CD4-positive, alpha-beta T cell (primary cell): Measurements from ENCODE around the gene AMDHD1. TPM values are rescaled to one million over a fixed set of nuclear protein-coding genes. Genes with fewer than 3 reads are reported as not detected.

ENCODE experiments used
- ATAC-seq: fragments of 200-7000 bp; cut with Tn5 transposase; one replicate; pipeline ENCODE4 v1.10.0; 2022; ENCODE audit warnings: mild to moderate bottlenecking; ENCODE audit not compliant: poor library complexity
- CTCF ChIA-PET: fragments of 350-600 bp; sonication (Branson Sonifier 250); formaldehyde crosslinking; loops from one replicate; lab custom pipeline; 2021; ENCODE audit warnings: antibody characterized with exemption, inconsistent platforms; lab: Charles Lee
- POLR2A ChIA-PET: fragments of 350-600 bp; sonication (Branson Sonifier 250); formaldehyde crosslinking; loops from one replicate; lab custom pipeline; 2021; ENCODE audit warnings: antibody characterized with exemption, inconsistent platforms; lab: Charles Lee
- DNase-seq, 14 experiments: peaks; one replicate each; pipeline ENCODE4 v3.0.0-alpha.2; 2013 to 2020; ENCODE audit warnings: mixed read lengths in 2 of 14
- H3K27ac ChIP-seq, 2 donors: one replicate each; pipeline versions ENCODE4 v1.5.1 to v1.7.0; 2013; ENCODE audit warnings: low read length in 2 of 2, low read depth in 1 of 2, mild to moderate bottlenecking in 1 of 2
- H3K27me3 ChIP-seq, 2 experiments: 1 replicate in 1 of 2; 2 replicates in 1 of 2; pipeline versions ENCODE4 v1.6.1 to v1.7.0; 2013; ENCODE audit warnings: low read length in 2 of 2, control low read depth in 1 of 2, mild to moderate bottlenecking in 1 of 2, moderate library complexity in 1 of 2; ENCODE audit not compliant: insufficient read depth in 2 of 2, control insufficient read depth in 1 of 2
- H3K36me3 ChIP-seq: one replicate; pipeline ENCODE4 v1.6.1; 2013; ENCODE audit warnings: low read length, control low read depth; ENCODE audit not compliant: insufficient read depth
- H3K4me1 ChIP-seq: one replicate; pipeline ENCODE4 v1.6.1; 2013; ENCODE audit warnings: low read length, control low read depth; ENCODE audit not compliant: insufficient read depth
- H3K4me3 ChIP-seq: one replicate; pipeline ENCODE4 v1.5.1; 2013; ENCODE audit warnings: mild to moderate bottlenecking, low read length, moderate library complexity
- H3K9me3 ChIP-seq, 2 experiments: 1 replicate in 1 of 2; 2 replicates in 1 of 2; pipeline versions ENCODE4 v1.6.1 to v1.7.0; 2013; ENCODE audit warnings: low read length in 2 of 2, mild to moderate bottlenecking in 2 of 2, control low read depth in 1 of 2, moderate library complexity in 1 of 2; ENCODE audit not compliant: control insufficient read depth in 1 of 2, insufficient read depth in 1 of 2
- H3K27ac Mint-ChIP-seq: one replicate; pipeline ENCODE4 v1.8.0; 2020; ENCODE audit warnings: mixed read lengths
- H3K27me3 Mint-ChIP-seq: one replicate; pipeline ENCODE4 v1.8.0; 2021; ENCODE audit warnings: mixed read lengths
- H3K36me3 Mint-ChIP-seq: one replicate; pipeline ENCODE4 v1.8.0; 2021; ENCODE audit warnings: low read depth, mixed read lengths
- H3K4me1 Mint-ChIP-seq: one replicate; pipeline ENCODE4 v1.8.0; 2021; ENCODE audit warnings: low read depth, mixed read lengths
- H3K4me3 Mint-ChIP-seq: one replicate; pipeline ENCODE4 v1.8.0; 2020; ENCODE audit warnings: mild to moderate bottlenecking, mixed read lengths
- H3K9me3 Mint-ChIP-seq: one replicate; pipeline ENCODE4 v1.8.0; 2020; ENCODE audit warnings: mixed read lengths
- intact Hi-C, 2 experiments: fragments of 100-400 bp; cut with DNase I in 1 of 2; cut with micrococcal nuclease in 1 of 2; formaldehyde crosslinking; loops; one replicate each; pipeline versions ENCODE4 v1.15.1 to v1.9.0; 2023 to 2025; cut with DNase I, micrococcal nuclease
- total RNA-seq, 174 experiments: library from RNA in 2 of 174; stranded (reverse) in 2 of 174; gene quantifications; one replicate each; pipeline ENCODE4 v1.2.3 and lab custom pipeline; 2021 to 2026
- TF ChIP-seq, protein P1 (sequence below): fragments of 200-600 bp; IDR thresholded peaks from one replicate; pipeline ENCODE4 v1.8.0; 2022; ENCODE audit warnings: antibody characterized with exemption, mild to moderate bottlenecking

The AMDHD1 gene
- total RNA-seq, 2 experiments from 2014 or later, result 0.78 to 0.91 TPM

- ChIA-PET POLR2A (interaction anchor here (0.6 kb wide), 1 partner anchor 46 kb away, joined by 3 read pairs; the partner anchor contains the start of gene LTA4H), CTCF (interaction anchor here (0.6 to 2.7 kb wide), 2 partner anchors 9 to 11 kb away, joined by 4 to 13 read pairs; no protein-coding TSS in a partner anchor)
- Histone ChIP-seq H3K4me1 (no peaks in the 10 kb centered on the region), H3K9me3 (no peaks in the 10 kb centered on the region), H3K36me3 (no peaks in the 10 kb centered on the region), H3K4me3 (no peak overlapping the region), H3K27me3 (no peaks in the 10 kb centered on the region), H3K27ac (no peak overlapping the region)
- intact Hi-C loops, result loop anchor here in 1 of 2 experiments (10.0 kb wide), 1 partner anchor 875 kb away; no protein-coding TSS in a partner anchor
- H3K9me3 Mint-ChIP-seq, result no peaks in the 10 kb centered on the region
- no peak overlapping the region for H3K27ac Mint-ChIP-seq
- H3K27me3 Mint-ChIP-seq, result no peaks in the 10 kb centered on the region
- ATAC-seq (no peak), DNase-seq (no peak)
- no peaks in the 10 kb centered on the region for H3K36me3 Mint-ChIP-seq
- TF ChIP-seq, protein P1, sequence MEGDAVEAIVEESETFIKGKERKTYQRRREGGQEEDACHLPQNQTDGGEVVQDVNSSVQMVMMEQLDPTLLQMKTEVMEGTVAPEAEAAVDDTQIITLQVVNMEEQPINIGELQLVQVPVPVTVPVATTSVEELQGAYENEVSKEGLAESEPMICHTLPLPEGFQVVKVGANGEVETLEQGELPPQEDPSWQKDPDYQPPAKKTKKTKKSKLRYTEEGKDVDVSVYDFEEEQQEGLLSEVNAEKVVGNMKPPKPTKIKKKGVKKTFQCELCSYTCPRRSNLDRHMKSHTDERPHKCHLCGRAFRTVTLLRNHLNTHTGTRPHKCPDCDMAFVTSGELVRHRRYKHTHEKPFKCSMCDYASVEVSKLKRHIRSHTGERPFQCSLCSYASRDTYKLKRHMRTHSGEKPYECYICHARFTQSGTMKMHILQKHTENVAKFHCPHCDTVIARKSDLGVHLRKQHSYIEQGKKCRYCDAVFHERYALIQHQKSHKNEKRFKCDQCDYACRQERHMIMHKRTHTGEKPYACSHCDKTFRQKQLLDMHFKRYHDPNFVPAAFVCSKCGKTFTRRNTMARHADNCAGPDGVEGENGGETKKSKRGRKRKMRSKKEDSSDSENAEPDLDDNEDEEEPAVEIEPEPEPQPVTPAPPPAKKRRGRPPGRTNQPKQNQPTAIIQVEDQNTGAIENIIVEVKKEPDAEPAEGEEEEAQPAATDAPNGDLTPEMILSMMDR, result no peak
- H3K4me3 Mint-ChIP-seq, result no peak overlapping the region
- no peaks in the 10 kb centered on the region for H3K4me1 Mint-ChIP-seq
Observed at GRCh38 chr12:95989504-95990123, 46.5 kb downstream of the AMDHD1 start.

DNA sequence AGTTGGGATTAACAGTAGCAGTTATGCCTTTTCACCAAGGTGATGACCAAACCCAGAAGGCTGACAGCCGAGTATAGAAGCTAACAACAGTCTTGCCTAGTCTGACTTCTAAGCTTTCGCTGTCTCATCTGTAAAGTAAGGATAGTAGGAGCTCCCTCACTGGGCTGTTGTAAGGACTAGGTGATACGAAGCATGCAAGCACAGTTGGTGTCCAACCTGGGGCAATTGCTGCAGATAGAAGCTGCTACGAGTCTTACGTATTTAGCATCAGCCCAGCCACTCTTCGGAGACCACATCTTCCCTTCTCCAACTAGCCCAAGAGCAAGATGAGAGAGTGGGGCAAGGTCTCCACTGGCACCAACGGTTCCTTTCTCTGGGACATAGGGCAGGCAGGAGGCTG lies 47.0 kb downstream of the AMDHD1 start:
- H3K4me1 ChIP-seq, result no peaks in the 10 kb centered on the region
- Mint-ChIP-seq H3K36me3 (no peaks in the 10 kb centered on the region), H3K27ac (no peak overlapping the region), H3K27me3 (no peaks in the 10 kb centered on the region), H3K4me1 (no peaks in the 10 kb centered on the region), H3K4me3 (no peak overlapping the region), H3K9me3 (no peaks in the 10 kb centered on the region)
- H3K4me3 ChIP-seq, result no peak overlapping the region
- H3K27me3 ChIP-seq, result no peaks in the 10 kb centered on the region
- H3K9me3 ChIP-seq, result no peaks in the 10 kb centered on the region
- ChIA-PET POLR2A (interaction anchor here (0.6 kb wide), 1 partner anchor 45 kb away, joined by 3 read pairs; the partner anchor contains the start of gene LTA4H), CTCF (interaction anchor here (2.7 kb wide), 1 partner anchor 8 kb away, joined by 13 read pairs; no protein-coding TSS in a partner anchor)
- no peak overlapping the region for H3K27ac ChIP-seq
- no peak for DNase-seq
- ATAC-seq, result no peak
- no peaks in the 10 kb centered on the region for H3K36me3 ChIP-seq
- intact Hi-C loops, result loop anchor here in 1 of 2 experiments (10.0 kb wide), 1 partner anchor 875 kb away; no protein-coding TSS in a partner anchor
- TF ChIP-seq, protein P1, result no peak

DNA sequence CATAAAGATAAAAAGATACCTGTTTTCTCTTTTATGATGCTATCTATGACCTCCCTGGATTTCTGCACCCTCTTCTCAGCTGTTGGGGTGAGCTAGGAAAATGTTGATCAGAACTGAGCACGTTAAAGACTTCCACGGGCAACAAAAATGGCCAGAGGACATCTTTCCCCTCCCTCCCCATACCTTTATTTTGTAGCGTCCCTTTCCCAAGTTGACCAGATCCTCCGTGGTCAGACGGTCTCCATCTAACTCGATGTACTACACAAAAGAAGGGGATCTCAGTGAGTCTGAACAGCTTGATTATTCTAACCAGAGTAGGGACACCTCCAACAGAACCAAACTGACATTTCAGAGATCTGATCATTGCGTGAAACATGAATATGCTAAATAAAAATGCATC lies 50.8 kb downstream of the AMDHD1 start:
- POLR2A ChIA-PET, result no interaction called here

More for the DNA sequence above, 50.8 kb downstream of the AMDHD1 start:
- H3K9me3 ChIP-seq, result no peaks in the 10 kb centered on the region
- H3K27ac Mint-ChIP-seq, result no peak overlapping the region
- H3K36me3 ChIP-seq, result no peaks in the 10 kb centered on the region
- no peaks in the 10 kb centered on the region for H3K36me3 Mint-ChIP-seq
- no peaks in the 10 kb centered on the region for H3K4me1 Mint-ChIP-seq
- H3K4me3 ChIP-seq, result no peak overlapping the region
- H3K9me3 Mint-ChIP-seq, result no peaks in the 10 kb centered on the region
- TF ChIP-seq, protein P1, result no peak
- CTCF ChIA-PET, result no interaction called here
- ATAC-seq, result no peak
- H3K4me1 ChIP-seq, result peaks cover 2% of the 10 kb centered on the region
- no peaks in the 10 kb centered on the region for H3K27me3 Mint-ChIP-seq
- no peaks in the 10 kb centered on the region for H3K27me3 ChIP-seq
- H3K27ac ChIP-seq, result no peak overlapping the region
- DNase-seq, result no peak
- no peak overlapping the region for H3K4me3 Mint-ChIP-seq
- intact Hi-C loops, result loop anchor here in 1 of 2 experiments (10.0 kb wide), 1 partner anchor 879 kb away; no protein-coding TSS in a partner anchor
